ENCODE data around the gene NTM.

Gene NTM

DNA sequence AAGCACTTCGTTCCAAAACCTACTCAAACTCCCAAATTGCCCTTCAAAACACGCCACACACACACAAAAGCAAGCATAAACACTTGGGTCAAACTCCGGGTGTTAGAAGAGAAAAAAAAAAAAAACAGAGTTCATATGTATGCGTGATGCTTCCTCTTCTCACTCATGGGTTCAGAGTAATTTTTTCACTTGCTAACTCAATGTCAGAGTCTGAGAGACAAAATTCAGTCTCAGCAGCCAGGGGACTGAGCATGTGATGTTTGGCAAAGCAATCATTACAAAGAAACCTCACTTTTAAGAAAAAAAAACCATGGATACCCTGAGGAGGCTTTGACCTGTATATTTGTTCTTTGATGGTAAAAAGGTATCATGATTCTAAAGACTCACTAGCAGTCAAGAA is 461.7 kb downstream of the NTM start:
- Histone ChIP-seq H3F3A (ENCODE audit: insufficient read depth, low read length) (no peaks in the 10 kb centered on the region), H3K36me3 (ENCODE audit: insufficient read depth, low read length) (no peaks in the 10 kb centered on the region), H3K4me3 (ENCODE audit: low read depth, low read length, poor library complexity, severe bottlenecking) (no peak overlapping the region), H3K27me3 (ENCODE audit: insufficient read depth, low read length) (no peaks in the 10 kb centered on the region), H3K79me2 (ENCODE audit: insufficient read depth, low read length) (no peaks in the 10 kb centered on the region), H3K27ac (ENCODE audit: low read depth, low read length, poor library complexity, severe bottlenecking) (no peak overlapping the region), H3K4me1 (ENCODE audit: insufficient read depth, low read length, severe bottlenecking) (no peaks in the 10 kb centered on the region), H2AFZ (ENCODE audit: low read length) (no peak overlapping the region), H3K4me2 (ENCODE audit: low read length) (no peak overlapping the region), H4K20me1 (ENCODE audit: insufficient read depth, low read length) (no peaks in the 10 kb centered on the region), H3K9ac (ENCODE audit: low read length) (no peak overlapping the region), H3K9me3 (ENCODE audit: low read length) (no peaks in the 10 kb centered on the region), H3K9me2 (ENCODE audit: low read depth, low read length) (no peaks in the 10 kb centered on the region)
- no peak for TF ChIP-seq EZH2 (IDR thresholded peaks at IDR 0.05; ENCODE audit: borderline replicate concordance, low read length)
- TF ChIP-seq, protein P1, sequence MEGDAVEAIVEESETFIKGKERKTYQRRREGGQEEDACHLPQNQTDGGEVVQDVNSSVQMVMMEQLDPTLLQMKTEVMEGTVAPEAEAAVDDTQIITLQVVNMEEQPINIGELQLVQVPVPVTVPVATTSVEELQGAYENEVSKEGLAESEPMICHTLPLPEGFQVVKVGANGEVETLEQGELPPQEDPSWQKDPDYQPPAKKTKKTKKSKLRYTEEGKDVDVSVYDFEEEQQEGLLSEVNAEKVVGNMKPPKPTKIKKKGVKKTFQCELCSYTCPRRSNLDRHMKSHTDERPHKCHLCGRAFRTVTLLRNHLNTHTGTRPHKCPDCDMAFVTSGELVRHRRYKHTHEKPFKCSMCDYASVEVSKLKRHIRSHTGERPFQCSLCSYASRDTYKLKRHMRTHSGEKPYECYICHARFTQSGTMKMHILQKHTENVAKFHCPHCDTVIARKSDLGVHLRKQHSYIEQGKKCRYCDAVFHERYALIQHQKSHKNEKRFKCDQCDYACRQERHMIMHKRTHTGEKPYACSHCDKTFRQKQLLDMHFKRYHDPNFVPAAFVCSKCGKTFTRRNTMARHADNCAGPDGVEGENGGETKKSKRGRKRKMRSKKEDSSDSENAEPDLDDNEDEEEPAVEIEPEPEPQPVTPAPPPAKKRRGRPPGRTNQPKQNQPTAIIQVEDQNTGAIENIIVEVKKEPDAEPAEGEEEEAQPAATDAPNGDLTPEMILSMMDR (IDR thresholded peaks at IDR 0.05; ENCODE audit: low read length): no peak

DNA sequence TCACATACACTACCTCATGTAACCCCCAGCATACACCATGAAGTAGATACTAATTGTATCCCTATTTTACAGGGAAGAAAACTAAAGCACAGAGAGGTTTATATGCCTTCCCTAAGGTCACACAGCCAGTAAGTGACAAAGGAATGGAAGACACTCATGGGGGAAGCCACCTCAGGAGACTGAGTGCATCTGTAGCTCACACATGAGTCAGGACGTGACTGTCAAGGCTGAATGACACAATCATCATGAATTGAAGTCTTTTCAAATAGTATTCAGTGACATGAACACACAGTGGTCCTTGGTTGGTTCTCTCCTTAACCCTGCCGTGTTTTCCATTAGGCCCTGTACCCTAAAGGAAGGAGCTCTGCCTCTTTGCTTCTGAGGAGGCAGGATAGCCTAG is 463.0 kb downstream of the NTM start:
- Histone ChIP-seq H3F3A (ENCODE audit: insufficient read depth, low read length) (no peaks in the 10 kb centered on the region), H3K79me2 (ENCODE audit: insufficient read depth, low read length) (no peaks in the 10 kb centered on the region), H3K9me3 (ENCODE audit: low read length) (no peaks in the 10 kb centered on the region), H3K4me1 (ENCODE audit: insufficient read depth, low read length, severe bottlenecking) (no peaks in the 10 kb centered on the region), H3K36me3 (ENCODE audit: insufficient read depth, low read length) (no peaks in the 10 kb centered on the region), H3K9me2 (ENCODE audit: low read depth, low read length) (no peaks in the 10 kb centered on the region), H3K27ac (ENCODE audit: low read depth, low read length, poor library complexity, severe bottlenecking) (no peak overlapping the region), H3K27me3 (ENCODE audit: insufficient read depth, low read length) (no peaks in the 10 kb centered on the region), H3K4me2 (ENCODE audit: low read length) (no peak overlapping the region), H2AFZ (ENCODE audit: low read length) (no peak overlapping the region), H3K9ac (ENCODE audit: low read length) (no peak overlapping the region), H4K20me1 (ENCODE audit: insufficient read depth, low read length) (no peaks in the 10 kb centered on the region), H3K4me3 (ENCODE audit: low read depth, low read length, poor library complexity, severe bottlenecking) (no peak overlapping the region)
- TF ChIP-seq, protein P1 (IDR thresholded peaks at IDR 0.05; ENCODE audit: low read length): no peak
- TF ChIP-seq EZH2 (IDR thresholded peaks at IDR 0.05; ENCODE audit: borderline replicate concordance, low read length): no peak

DNA sequence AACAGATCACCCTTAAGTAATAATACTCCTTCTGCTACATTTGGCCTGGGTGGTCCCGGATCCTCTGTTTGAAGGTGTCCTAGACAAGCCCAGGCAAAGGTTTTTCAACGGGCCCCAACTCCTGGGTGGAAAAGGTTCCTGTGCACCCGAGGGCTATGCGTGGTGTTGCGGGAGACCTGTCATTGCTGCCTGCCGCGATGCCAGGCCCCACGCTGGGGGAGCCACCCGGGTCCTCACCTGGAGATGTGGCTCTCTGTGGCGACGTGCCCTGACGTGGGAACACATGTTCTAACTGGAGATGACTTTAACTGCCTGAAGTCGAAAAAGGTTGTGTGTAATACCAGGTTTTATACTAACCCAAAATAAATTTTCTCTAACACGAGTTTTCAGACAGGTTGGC is 467.1 kb downstream of the NTM start:
- H3K9me3 ChIP-seq (ENCODE audit: low read length): no peaks in the 10 kb centered on the region

More for the DNA sequence above, 467.1 kb downstream of the NTM start:
- no peaks in the 10 kb centered on the region for H3F3A ChIP-seq (ENCODE audit: insufficient read depth, low read length)
- H3K36me3 ChIP-seq (ENCODE audit: insufficient read depth, low read length): no peaks in the 10 kb centered on the region
- H3K4me2 ChIP-seq (ENCODE audit: low read length): no peak overlapping the region
- no peaks in the 10 kb centered on the region for H3K4me1 ChIP-seq (ENCODE audit: insufficient read depth, low read length, severe bottlenecking)
- H3K4me3 ChIP-seq (ENCODE audit: low read depth, low read length, poor library complexity, severe bottlenecking): no peak overlapping the region
- no peaks in the 10 kb centered on the region for H3K27me3 ChIP-seq (ENCODE audit: insufficient read depth, low read length)
- H4K20me1 ChIP-seq (ENCODE audit: insufficient read depth, low read length): no peaks in the 10 kb centered on the region
- TF ChIP-seq, protein P1 (IDR thresholded peaks at IDR 0.05; ENCODE audit: low read length): no peak
- TF ChIP-seq EZH2 (IDR thresholded peaks at IDR 0.05; ENCODE audit: borderline replicate concordance, low read length): no peak
- H3K9ac ChIP-seq (ENCODE audit: low read length): no peak overlapping the region
- no peaks in the 10 kb centered on the region for H3K9me2 ChIP-seq (ENCODE audit: low read depth, low read length)
- no peaks in the 10 kb centered on the region for H3K79me2 ChIP-seq (ENCODE audit: insufficient read depth, low read length)
- no peak overlapping the region for H3K27ac ChIP-seq (ENCODE audit: low read depth, low read length, poor library complexity, severe bottlenecking)
- no peak overlapping the region for H2AFZ ChIP-seq (ENCODE audit: low read length)

Data from OCI-LY1 (cell line).